HepG2 (cell line): Measurements from ENCODE around the gene PANK1. TPM values are rescaled to one million over a fixed set of nuclear protein-coding genes. Genes with fewer than 3 reads are reported as not detected.

Experiments used
- BRD4 ChIP-seq: sonication (generic); formaldehyde crosslinking; IDR thresholded peaks from 2 replicates; pipeline ENCODE4 v1.4.0; 2020; ENCODE audit warnings: missing genetic modification reagents
- FOXA3 ChIP-seq: IDR thresholded peaks from 2 replicates; pipeline ENCODE4 v1.6.1; 2016; ENCODE audit warnings: missing genetic modification reagents, missing compliant biosample characterization
- STAG1 ChIP-seq: sonication (generic); formaldehyde crosslinking; IDR thresholded peaks from 2 replicates; pipeline ENCODE4 v1.4.0; 2020; ENCODE audit warnings: missing genetic modification reagents
- TCF7 ChIP-seq: sonication (generic); IDR thresholded peaks from 2 replicates; pipeline ENCODE4 v1.6.1; 2016; ENCODE audit warnings: antibody characterized with exemption, low read depth
- ZNF160 ChIP-seq: sonication (generic); formaldehyde crosslinking; IDR thresholded peaks from 2 replicates; pipeline ENCODE4 v1.8.0; 2022; ENCODE audit warnings: mild to moderate bottlenecking, inconsistent platforms, missing genetic modification reagents
- ZNF713 ChIP-seq: sonication (generic); formaldehyde crosslinking; IDR thresholded peaks from 2 replicates; pipeline ENCODE4 v1.4.0; 2020; ENCODE audit warnings: mild to moderate bottlenecking, missing genetic modification reagents
- polyA plus RNA-seq, 8 experiments: library from polyadenylated mRNA; depleted of rRNA in 3 of 8; stranded (reverse) in 7 of 8; unstranded in 1 of 8; fragments of >200 nt; fragmentation: Illumina TruSeq in 4 of 8; extraction: Trizol in 4 of 8; gene quantifications; 2 replicates each; pipeline versions ENCODE4 v1.2.1 to v1.2.3, GENCODE V29; 2011 to 2016; ENCODE audit warnings: low read depth in 4 of 8, missing spikeins in 1 of 8, mixed read lengths in 1 of 8; ENCODE audit not compliant: insufficient read depth in 1 of 8
- total RNA-seq, 5 experiments: library from RNA; depleted of rRNA; stranded (reverse); fragments of >200 nt; fragmentation: Illumina TruSeq; extraction: Trizol; gene quantifications; 2 replicates each; pipeline ENCODE4 v1.2.3, GENCODE V29; 2016; ENCODE audit warnings: low read depth in 1 of 5
- TF ChIP-seq, protein P1 (sequence below): sonication (generic); formaldehyde crosslinking; IDR thresholded peaks from one replicate; pipeline ENCODE4 v1.5.1; 2020; ENCODE audit warnings: mild to moderate bottlenecking, missing genetic modification reagents; ENCODE audit errors: not compliant biosample characterization
- TF ChIP-seq, protein P2 (sequence below): sonication (generic); formaldehyde crosslinking; IDR thresholded peaks from 2 replicates; pipeline ENCODE4 v1.5.0; 2020; ENCODE audit warnings: missing genetic modification reagents, mild to moderate bottlenecking, borderline replicate concordance

The PANK1 gene
- total and polyA plus RNA-seq, 2 of the 13 experiments (the other 11 are each of a cell fraction or from before 2014, with no cell fraction given): 18.2 to 33.3 TPM

DNA sequence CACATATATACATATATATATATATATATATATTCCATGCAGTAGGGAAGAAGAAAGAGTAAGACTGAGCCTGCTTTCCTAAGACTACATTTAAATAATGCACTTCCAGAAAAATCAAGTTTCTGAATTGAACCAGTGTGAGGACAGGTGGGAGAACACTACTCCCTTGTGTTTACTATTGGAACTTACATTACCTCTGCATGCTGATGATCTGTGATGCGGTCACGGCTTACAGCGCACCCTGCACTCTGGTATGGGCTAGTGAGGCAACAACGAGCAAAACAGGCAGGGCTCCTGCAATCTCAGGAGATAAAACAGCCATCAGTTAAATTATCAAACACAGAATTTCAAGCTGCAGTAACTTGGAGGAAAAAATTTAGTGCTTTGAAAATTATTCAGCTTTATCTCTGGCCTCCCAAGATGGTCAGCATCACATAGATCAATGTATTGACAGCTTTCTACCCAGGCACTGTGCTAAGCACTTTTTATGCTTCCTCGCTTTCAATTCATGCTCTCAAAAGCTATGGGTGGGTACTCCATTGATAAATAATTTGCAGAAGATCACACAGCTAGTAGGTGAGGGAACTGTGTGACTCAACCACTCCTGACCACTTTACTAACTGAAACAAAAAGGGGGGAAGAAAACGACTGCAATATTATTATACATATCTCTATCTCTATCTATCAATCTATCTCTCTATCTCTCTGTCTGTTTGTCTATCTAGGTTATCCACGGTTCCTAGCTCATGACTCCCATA, 89.2 kb downstream of the PANK1 start (continued):
- TF ChIP-seq, protein P1, sequence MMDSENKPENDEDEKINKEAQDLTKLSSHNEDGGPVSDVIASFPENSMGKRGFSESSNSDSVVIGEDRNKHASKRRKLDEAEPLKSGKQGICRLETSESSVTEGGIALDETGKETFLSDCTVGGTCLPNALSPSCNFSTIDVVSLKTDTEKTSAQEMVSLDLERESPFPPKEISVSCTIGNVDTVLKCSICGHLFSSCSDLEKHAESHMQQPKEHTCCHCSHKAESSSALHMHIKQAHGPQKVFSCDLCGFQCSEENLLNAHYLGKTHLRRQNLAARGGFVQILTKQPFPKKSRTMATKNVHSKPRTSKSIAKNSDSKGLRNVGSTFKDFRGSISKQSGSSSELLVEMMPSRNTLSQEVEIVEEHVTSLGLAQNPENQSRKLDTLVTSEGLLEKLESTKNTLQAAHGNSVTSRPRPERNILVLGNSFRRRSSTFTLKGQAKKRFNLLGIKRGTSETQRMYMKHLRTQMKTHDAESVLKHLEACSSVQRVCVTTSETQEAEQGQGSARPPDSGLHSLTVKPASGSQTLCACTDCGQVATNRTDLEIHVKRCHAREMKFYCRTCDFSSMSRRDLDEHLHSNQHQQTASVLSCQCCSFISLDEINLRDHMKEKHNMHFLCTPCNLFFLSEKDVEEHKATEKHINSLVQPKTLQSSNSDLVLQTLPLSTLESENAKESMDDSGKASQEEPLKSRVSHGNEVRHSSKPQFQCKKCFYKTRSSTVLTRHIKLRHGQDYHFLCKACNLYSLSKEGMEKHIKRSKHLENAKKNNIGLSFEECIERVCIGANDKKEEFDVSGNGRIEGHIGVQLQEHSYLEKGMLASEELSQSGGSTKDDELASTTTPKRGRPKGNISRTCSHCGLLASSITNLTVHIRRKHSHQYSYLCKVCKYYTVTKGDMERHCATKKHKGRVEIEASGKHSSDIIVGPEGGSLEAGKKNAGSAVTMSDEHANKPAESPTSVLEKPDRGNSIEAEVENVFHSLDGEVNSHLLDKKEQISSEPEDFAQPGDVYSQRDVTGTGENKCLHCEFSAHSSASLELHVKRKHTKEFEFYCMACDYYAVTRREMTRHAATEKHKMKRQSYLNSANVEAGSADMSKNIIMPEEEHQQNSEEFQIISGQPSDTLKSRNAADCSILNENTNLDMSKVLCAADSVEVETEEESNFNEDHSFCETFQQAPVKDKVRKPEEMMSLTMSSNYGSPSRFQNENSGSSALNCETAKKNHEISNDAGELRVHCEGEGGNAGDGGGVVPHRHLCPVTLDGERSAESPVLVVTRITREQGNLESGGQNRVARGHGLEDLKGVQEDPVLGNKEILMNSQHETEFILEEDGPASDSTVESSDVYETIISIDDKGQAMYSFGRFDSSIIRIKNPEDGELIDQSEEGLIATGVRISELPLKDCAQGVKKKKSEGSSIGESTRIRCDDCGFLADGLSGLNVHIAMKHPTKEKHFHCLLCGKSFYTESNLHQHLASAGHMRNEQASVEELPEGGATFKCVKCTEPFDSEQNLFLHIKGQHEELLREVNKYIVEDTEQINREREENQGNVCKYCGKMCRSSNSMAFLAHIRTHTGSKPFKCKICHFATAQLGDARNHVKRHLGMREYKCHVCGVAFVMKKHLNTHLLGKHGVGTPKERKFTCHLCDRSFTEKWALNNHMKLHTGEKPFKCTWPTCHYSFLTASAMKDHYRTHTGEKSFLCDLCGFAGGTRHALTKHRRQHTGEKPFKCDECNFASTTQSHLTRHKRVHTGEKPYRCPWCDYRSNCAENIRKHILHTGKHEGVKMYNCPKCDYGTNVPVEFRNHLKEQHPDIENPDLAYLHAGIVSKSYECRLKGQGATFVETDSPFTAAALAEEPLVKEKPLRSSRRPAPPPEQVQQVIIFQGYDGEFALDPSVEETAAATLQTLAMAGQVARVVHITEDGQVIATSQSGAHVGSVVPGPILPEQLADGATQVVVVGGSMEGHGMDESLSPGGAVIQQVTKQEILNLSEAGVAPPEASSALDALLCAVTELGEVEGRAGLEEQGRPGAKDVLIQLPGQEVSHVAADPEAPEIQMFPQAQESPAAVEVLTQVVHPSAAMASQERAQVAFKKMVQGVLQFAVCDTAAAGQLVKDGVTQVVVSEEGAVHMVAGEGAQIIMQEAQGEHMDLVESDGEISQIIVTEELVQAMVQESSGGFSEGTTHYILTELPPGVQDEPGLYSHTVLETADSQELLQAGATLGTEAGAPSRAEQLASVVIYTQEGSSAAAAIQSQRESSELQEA (CRISPR knock-in tag): no peak
- TF ChIP-seq, protein P2, sequence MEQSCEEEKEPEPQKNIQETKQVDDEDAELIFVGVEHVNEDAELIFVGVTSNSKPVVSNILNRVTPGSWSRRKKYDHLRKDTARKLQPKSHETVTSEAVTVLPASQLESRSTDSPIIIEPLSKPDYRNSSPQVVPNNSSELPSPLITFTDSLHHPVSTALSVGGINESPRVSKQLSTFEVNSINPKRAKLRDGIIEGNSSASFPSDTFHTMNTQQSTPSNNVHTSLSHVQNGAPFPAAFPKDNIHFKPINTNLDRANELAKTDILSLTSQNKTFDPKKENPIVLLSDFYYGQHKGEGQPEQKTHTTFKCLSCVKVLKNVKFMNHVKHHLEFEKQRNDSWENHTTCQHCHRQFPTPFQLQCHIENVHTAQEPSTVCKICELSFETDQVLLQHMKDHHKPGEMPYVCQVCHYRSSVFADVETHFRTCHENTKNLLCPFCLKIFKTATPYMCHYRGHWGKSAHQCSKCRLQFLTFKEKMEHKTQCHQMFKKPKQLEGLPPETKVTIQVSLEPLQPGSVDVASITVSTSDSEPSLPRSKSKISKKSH (CRISPR knock-in tag): no peak
- peak; percentile 48 for TF ChIP-seq STAG1 (CRISPR knock-in tag)
- no peak for TF ChIP-seq TCF7
- TF ChIP-seq FOXA3 (CRISPR knock-in tag): no peak
- TF ChIP-seq BRD4 (CRISPR knock-in tag): no peak
- TF ChIP-seq ZNF160 (CRISPR knock-in tag): no peak
- TF ChIP-seq ZNF713: no peak
